ENCODE measurements around the gene GRIN2D. TPM values are rescaled to one million over a fixed set of nuclear protein-coding genes. Genes with fewer than 3 reads are reported as not detected.
"Not testable (repeated sequence)": the region's sequence is repeated elsewhere in the genome, so short reads cannot be mapped to it uniquely, and the experiment has no call there.

Gene GRIN2D
- total RNA-seq, 1 experiment from 2014 or later, result not detected

DNA sequence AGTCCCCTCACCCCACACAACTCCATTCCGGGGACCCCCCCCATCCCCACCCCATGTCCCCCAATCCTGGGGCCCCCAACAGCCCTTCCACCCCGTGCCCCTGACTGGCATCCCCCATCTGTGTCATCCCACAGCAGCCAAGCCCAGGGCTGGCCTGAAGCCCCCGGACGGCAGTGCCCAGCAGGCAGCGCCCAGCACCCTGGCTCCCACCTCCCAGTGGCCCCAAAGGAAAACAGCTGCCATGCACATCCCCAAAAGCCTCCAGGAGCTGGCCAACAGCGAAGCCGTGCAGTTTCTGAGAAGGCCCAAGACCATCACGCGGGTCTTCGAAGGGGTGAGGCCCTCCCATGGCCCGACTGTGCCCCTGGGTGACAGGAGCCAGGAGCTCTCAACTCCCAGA is 27.9 kb upstream of the GRIN2D start:
- in situ Hi-C loops (cut with HindIII; ENCODE audit: low pct_unique_long_range_greater_than_20kb, low sequenced_read_pairs), result no loop called here
- DNase-seq (ENCODE audit: low read depth, low spot score), result no peak

DNA sequence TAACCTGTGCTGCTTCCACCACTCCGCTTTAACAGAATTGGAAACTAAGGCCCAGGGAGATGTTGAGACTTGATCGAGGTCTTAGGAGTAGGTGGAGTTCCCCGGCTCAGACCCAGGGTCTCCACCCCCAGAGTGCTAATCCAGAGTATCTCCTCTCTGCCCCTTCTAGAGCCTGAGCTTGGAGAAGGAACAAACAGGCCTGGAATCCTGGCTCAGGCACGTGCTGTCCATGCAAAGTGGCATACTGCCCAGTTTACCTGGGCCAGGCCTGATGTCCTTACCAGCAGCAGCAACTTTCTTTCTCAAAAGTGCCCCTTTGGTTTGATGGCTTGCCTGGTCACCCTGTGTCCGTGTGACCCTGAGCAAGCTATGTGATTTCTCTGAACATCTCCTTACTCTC is 25.6 kb upstream of the GRIN2D start:
- DNase-seq (ENCODE audit: low read depth, low spot score), result no peak
- in situ Hi-C loops (cut with HindIII; ENCODE audit: low pct_unique_long_range_greater_than_20kb, low sequenced_read_pairs), result no loop called here

DNA sequence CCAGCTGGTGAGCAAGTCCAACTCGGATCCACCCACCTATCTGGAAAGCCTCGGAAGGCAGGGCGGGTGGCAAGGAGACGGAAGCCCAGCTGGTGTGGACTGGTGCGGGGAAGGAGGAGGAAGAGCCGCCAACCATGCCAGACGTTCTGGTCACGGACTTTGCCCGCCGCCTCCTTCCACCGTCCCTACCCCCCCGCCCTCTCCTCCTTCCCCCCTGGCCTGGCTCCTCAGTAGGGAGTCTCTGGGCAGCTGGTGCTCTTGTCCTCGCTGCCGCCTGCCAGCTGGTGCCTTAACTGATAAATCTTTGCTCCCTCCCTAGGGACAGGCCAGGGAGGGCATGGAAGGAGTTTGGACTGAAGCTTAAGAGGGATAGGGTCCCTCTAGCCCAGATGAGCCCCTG is 24.5 kb upstream of the GRIN2D start:
- in situ Hi-C loops (cut with HindIII; ENCODE audit: low pct_unique_long_range_greater_than_20kb, low sequenced_read_pairs), result no loop called here
- DNase-seq (ENCODE audit: low read depth, low spot score), result no peak

DNA sequence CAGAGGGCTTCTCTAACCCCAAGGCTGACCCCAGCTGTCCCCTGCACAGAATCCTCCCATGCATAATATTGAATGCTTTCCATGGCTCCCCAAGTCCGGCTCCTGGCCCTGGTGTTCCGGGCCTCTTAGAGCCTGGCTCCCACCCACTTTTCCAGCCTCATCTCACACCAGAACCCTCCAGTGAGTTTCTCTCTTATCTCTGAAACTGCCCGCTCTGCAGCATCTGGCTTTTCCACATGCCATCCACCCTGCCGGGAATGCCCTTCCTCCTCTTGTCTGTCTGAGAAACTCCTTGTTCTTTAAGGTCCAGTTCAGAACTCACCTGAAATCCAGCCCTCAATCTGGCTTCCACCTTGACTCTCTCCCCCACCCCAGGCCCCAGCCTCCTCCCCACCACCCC is 22.5 kb upstream of the GRIN2D start:
- in situ Hi-C loops (cut with HindIII; ENCODE audit: low pct_unique_long_range_greater_than_20kb, low sequenced_read_pairs), result no loop called here
- DNase-seq (ENCODE audit: low read depth, low spot score), result no peak

DNA sequence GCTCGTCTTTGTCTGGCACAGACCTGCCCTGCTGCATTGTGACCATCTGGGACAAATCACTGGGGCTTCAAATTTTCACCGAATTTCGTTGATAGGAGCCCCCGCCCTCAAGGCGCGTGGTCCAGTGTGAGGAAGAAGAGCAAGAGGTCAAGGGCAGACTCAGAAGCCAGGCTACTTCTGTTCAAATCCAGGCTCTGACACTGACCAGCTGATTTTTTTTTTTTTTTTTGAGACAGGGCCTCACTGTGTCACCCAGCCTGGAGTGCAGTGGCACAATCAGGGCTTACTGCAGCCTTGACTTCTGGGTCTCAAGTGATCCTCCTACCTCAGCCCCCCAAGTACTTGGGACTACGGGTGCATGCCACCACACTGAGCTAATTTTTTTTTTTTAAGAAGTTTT is 22.1 kb upstream of the GRIN2D start:
- DNase-seq (ENCODE audit: low read depth, low spot score), result no peak
- in situ Hi-C loops (cut with HindIII; ENCODE audit: low pct_unique_long_range_greater_than_20kb, low sequenced_read_pairs), result no loop called here

DNA sequence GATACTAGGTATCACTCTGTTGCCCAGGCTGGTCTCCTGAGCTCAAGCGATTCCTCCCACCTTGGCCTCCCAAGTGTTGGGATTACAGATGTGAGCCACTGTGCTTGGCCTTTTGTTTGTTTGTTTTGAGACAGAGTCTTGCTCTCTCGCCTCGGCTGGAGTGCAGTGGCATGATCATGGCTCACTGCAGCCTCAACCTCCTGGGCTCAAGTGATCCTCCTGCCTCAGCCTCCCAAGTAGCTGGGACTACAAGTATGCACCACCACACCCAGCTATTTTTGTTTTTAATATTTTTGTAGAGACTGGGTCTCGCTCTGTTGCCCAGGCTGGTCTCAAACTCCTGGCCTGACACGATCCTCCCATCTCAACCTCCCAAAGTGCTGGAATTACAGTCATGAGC is 21.7 kb upstream of the GRIN2D start:
- DNase-seq (ENCODE audit: low read depth, low spot score); in situ Hi-C loops (cut with HindIII; ENCODE audit: low pct_unique_long_range_greater_than_20kb, low sequenced_read_pairs): not testable (repeated sequence)

DNA sequence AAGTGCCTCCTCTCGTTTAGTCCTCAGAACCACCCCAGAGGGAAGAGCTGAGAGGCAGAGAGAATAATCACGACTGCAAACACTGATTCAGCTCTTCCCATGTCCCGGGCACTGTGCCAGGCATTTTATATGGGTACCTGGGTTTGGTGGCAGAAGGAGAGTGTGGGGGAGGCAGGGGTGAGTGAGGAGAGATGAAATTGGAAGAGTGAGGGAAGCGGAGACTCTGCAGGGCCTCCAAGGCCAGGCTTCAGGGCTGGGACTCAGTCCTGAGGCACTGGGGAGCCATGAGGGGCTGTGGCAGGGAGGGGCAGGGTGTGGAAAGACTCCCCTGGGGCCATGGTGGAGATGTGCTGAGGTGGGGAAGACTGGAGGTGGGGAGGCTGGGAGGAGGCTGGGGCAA is 20.6 kb upstream of the GRIN2D start:
- in situ Hi-C loops (cut with HindIII; ENCODE audit: low pct_unique_long_range_greater_than_20kb, low sequenced_read_pairs), result no loop called here
- no peak for DNase-seq (ENCODE audit: low read depth, low spot score)

DNA sequence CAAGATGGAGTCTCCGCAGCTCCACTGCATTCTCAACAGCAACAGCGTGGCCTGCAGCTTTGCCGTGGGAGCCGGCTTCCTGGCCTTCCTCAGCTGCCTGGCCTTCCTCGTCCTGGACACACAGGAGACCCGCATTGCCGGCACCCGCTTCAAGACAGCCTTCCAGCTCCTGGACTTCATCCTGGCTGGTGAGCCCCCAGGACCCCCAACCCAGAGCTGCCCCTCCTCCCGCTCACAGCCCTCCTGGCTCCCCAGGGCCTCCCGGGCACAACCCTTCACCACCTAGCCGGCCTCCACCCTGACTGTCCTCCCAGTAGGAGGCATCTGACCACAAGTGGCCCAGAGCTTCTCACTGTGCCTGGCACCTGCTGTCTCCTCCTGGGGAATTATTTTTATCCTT is 19.9 kb upstream of the GRIN2D start:
- DNase-seq (ENCODE audit: low read depth, low spot score), result no peak
- in situ Hi-C loops (cut with HindIII; ENCODE audit: low pct_unique_long_range_greater_than_20kb, low sequenced_read_pairs), result no loop called here

DNA sequence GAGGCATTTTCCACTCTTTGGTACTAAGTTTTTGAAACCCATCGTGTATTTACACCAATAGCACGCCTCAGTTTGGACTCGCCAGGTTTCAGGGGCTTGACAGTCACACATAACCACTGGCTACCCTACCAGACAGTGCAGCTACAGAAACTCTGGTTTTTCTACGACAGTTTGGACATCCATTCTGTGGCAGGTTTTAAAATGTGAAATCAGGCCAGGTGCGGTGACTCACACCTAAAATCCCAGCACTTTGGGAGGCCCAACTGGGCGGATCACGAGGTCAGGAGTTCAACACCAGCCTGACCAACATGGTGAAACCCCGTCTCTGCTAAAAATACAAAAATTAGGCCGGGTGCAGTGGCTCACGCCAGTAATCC is 15.3 kb upstream of the GRIN2D start:
- in situ Hi-C loops (cut with HindIII; ENCODE audit: low pct_unique_long_range_greater_than_20kb, low sequenced_read_pairs), result no loop called here
- no peak for DNase-seq (ENCODE audit: low read depth, low spot score)

DNA sequence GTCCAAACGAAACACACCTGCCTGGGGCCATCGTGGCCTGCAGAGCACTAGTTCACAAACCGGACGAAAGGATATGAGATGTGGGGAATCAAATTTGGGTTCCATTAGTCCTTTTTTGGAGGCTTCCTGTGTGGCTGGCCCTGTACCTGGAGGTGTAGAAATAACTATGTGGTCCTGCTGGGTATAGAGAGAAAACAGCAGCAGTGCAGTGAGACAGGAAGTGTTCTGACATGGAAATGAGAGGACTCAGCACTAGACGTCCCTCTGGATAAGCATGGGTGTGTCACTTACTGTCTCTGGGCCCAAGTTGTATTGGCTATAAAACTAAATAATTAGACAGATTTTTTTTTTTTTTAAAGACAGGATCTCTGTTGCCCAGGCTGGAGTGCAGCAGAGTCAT is 14.4 kb upstream of the GRIN2D start:
- DNase-seq (ENCODE audit: low read depth, low spot score), result no peak
- in situ Hi-C loops (cut with HindIII; ENCODE audit: low pct_unique_long_range_greater_than_20kb, low sequenced_read_pairs), result no loop called here

DNA sequence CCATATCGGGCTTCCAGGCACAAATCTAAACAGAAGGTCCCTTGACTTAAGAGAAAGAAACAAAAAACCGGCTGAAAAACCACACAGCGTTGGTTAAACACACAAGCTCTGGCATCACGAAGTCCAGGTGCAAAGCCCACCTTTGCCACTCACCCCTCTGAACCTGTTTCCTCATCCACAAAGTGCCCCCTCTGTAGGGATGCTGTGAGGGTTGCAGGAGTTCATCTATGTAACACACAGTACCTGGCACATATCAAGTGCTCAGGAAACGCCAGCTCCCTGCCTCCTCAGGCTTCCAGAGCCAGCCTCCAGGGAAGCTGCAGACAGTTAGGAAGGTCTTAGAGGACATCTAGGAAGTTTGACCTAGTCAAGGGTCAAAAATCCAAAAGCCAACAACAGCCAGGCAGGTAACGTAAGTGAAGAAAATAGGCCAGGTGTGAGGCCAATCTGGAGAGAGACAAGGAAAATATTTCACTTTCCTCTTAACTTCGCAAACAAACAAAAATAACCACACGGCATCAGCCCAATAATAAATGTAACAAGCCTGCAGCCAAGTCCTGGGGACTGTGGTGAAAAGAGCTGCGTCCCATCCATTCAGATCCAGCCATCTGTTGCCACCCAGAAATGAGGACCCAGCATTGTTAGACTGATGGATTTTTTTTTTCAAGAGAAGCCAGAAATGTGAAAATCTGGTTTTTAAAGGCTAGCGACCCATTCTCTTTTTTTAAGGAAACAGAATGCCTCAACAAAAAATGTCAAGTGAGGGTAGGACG is 12.1 kb upstream of the GRIN2D start:
- DNase-seq (ENCODE audit: low read depth, low spot score), result no peak
- in situ Hi-C loops (cut with HindIII; ENCODE audit: low pct_unique_long_range_greater_than_20kb, low sequenced_read_pairs), result no loop called here

DNA sequence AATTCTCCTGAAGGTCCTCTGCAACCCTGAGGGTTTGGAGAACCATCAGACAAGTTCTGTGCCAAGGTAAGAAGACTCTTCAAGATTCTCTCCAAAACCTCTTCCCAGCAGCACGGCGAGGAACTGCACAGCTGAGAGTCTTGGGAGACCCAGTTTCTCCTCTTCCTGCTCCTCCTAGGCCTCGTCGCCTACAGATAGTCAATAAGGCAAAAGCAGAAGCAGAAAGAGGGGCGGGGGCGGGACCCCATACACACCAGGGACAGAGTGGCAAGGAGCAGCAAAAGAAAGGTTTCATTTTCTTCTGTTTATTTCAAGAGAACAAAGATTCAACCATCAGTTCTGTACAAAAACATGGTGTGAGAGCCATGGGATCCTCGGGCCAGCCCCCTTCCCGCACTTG is 11.2 kb upstream of the GRIN2D start:
- no peak for DNase-seq (ENCODE audit: low read depth, low spot score)
- in situ Hi-C loops (cut with HindIII; ENCODE audit: low pct_unique_long_range_greater_than_20kb, low sequenced_read_pairs), result no loop called here

DNA sequence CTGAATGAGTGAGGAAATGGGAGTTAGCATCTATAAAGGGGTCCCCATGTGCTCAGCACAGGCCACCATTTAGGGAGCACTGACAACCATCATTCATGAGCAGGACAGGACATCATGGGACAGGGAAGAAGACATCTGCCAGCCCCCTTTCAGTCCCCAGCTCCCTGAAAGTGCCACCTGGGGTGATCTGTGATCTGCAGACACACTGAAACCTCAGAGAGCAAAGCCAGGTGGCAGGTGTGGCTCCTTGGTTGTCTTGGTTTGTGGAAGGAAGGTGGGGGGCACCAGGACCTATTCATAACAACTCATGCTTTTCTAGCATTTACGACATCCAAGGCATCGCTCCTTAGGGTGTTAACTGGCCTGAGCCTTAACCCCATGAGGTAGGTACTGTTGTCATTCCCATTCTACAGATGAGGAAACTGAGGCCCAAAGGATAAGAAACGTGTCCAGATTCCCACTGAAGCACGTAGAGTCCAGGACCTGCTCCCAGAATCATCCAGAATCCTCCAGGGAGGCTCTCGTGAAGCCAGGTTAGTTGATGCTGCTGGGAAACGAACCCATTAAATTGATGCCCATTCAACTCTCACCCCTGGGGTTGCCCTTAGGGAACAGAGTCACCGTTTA is 7.9 kb upstream of the GRIN2D start:
- in situ Hi-C loops (cut with HindIII; ENCODE audit: low pct_unique_long_range_greater_than_20kb, low sequenced_read_pairs), result no loop called here
- DNase-seq (ENCODE audit: low read depth, low spot score), result no peak

DNA sequence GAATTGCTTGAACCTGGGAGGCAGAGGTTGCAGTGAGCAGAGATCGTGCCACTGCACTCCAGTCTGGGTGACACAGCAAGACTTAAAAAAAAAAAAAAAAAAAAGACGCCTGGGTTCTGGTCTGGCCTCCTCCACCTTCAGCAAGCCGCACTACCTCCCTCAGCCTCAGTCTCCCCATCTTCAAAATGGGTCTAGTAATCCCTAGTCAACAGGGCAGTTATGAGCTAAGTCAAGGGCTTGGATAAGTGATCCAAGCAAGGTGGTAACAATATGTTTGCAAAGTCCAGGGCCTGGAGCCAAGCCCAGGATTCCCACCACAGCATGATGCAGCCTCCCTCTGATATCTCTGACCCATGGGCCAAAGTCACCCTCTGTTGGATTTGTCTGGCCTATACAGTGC is 6.5 kb upstream of the GRIN2D start:
- DNase-seq (ENCODE audit: low read depth, low spot score), result no peak
- in situ Hi-C loops (cut with HindIII; ENCODE audit: low pct_unique_long_range_greater_than_20kb, low sequenced_read_pairs), result no loop called here

DNA sequence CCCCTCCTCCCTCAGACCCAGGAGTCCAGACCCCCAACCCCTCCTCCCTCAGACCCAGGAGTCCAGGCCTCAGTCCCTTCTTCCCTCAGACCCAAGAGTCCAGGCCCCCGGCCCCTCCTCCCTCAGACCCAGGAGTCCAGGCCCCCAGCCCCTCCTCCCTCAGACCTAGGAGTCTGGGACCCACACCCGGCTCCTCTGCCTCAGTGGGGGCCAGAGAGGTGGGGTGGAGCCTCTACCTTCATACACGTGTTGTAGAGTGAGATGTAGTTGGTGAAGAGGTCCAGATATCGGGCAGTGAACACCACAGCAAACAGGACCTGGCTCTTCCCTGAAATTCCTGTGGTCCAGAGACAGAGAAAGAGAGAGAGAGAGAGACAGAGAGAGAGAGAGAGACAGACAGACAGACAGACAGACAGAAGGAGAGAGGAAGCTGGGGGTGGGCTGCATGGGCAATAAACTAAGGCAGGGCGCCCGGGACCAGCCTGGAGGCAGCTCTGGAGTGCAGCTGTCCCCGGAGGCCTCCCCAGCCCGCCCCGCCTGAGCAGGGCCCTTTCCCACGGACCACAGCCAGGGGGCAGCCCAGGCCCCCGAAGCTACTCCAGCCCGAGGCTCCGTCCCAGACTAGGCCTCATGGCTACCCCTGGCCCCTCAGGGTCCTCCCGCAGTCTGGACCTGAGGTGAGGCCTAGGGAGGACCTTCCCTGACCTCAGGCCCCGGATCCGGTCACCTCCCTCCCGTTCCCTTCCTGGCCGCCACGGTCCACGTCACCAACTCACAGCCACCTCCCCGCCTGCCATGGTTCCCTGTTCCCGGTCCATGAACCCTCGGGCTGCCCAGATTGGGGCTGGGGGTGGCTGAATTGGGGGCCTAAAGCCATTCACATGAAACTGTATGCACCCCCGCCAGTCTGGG is 3.0 kb upstream of the GRIN2D start:
- in situ Hi-C loops (cut with HindIII; ENCODE audit: low pct_unique_long_range_greater_than_20kb, low sequenced_read_pairs), result no loop called here
- DNase-seq (ENCODE audit: low read depth, low spot score), result peak; percentile 57

DNA sequence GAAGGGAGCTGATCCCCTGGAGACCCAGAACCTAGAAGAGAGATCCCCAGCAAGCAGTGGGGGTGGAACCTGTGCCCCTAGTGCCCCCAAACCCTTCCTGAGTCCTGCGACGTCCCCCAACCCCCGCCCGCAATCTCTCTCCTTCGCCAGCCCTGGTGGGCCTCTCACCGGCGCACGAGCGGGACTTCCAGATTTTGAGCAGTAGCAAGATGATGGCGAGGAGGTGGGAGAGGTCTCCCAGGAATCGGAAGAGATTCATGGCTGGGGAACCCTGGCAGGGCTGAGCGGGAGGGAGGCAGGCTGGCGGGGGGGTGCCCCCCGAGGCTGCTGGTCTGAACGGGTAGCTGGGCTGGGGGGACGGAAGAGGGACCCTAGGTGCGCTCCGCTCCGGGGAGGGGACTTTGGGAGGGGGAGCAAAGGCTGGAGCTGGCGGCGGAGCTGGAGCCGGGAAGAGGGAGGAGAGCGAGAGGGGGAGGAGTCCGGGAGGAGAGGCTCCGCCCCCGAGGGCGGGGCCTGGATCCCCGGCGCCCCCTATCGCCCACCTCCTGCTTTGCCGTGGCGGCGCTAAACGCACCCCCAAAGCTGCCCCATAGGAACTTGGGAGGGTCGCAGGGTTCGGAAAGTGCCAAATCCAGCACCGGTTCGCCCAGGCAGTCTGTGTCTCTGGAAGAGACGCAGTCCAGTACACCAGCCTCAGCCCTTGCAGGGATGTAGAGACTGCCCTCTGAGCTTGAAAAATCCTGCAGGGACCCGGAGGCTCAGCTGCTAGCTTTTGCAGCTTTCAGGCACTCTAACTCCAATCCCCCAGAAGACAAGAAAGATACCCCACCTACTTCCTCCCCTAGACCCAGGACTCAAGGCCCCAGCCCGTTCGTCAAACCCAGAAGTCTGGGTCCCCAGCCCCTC is 2.1 kb upstream of the GRIN2D start, which contains the start of gene KDELR1:
Gene KDELR1, minus strand, starts transcription at position 452 of the 906 bp plus-strand sequence. Its CDS starts 193 bp downstream, at position 259.
- in situ Hi-C loops (cut with HindIII; ENCODE audit: low pct_unique_long_range_greater_than_20kb, low sequenced_read_pairs), result no loop called here
- DNase-seq (ENCODE audit: low read depth, low spot score), result peak; percentile 64

DNA sequence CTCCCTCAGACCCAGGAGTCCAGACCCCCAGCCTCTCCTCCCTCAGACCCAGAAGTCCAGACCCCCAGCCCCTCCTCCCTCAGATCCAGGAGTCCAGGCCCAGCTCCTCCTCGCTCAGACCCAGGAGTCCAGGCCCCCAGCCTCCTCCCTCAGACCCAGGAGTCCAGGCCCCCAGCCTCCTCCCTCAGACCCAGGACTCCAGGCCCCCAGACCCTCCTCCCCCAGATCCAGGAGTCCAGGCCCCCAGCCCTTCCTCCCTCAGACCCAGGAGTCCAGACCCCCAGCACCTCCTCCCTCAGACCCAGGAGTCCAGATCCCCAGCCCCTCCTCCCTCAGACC is 1.5 kb upstream of the GRIN2D start:
- DNase-seq (ENCODE audit: low read depth, low spot score); in situ Hi-C loops (cut with HindIII; ENCODE audit: low pct_unique_long_range_greater_than_20kb, low sequenced_read_pairs): not testable (repeated sequence)

Measured in SK-MEL-5 (cell line).